Activated CD8-positive, alpha-beta T cell treated with anti-CD3 and anti-CD28 coated beads, Interleukin-2, amount 10 ng/mL, durations not matched to agents 7 days and 5 days (primary cell): ENCODE data around the gene NADK. TPM values are rescaled to one million over a fixed set of nuclear protein-coding genes. Genes with fewer than 3 reads are reported as not detected.
A peak's percentile ranks its signal among the peaks of the same experiment; 100 is the strongest.
"Not testable (repeated sequence)": the region's sequence is repeated elsewhere in the genome, so short reads cannot be mapped to it uniquely, and the experiment has no call there.

ENCODE experiments used
- ATAC-seq: fragments of 150-1000 bp; cut with Tn5 transposase; one replicate; pipeline ENCODE4 v1.10.0; 2021; ENCODE audit warnings: moderate library complexity
- CTCF ChIA-PET: fragments of 350-600 bp; sonication (Branson Sonifier 250); formaldehyde crosslinking; loops from one replicate; lab custom pipeline; 2021; ENCODE audit warnings: antibody characterized with exemption; lab: Charles Lee
- POLR2A ChIA-PET: fragments of 350-600 bp; sonication (Branson Sonifier 250); formaldehyde crosslinking; loops from one replicate; lab custom pipeline; 2021; ENCODE audit warnings: antibody characterized with exemption; lab: Charles Lee
- DNase-seq: peaks from one replicate; pipeline ENCODE4 v3.0.0-alpha.2; 2020
- H3K27ac Mint-ChIP-seq: one replicate; pipeline ENCODE4 v1.8.0; 2021; ENCODE audit warnings: mild to moderate bottlenecking, mixed read lengths
- H3K27me3 Mint-ChIP-seq: one replicate; pipeline ENCODE4 v1.8.0; 2021; ENCODE audit warnings: low read depth, mixed read lengths
- H3K36me3 Mint-ChIP-seq: one replicate; pipeline ENCODE4 v1.8.0; 2021; ENCODE audit warnings: low read depth, mixed read lengths
- H3K4me1 Mint-ChIP-seq: one replicate; pipeline ENCODE4 v1.8.0; 2021; ENCODE audit warnings: low read depth, mixed read lengths
- H3K4me3 Mint-ChIP-seq: one replicate; pipeline ENCODE4 v1.8.0; 2021; ENCODE audit warnings: mild to moderate bottlenecking, mixed read lengths
- H3K9me3 Mint-ChIP-seq: one replicate; pipeline ENCODE4 v1.8.0; 2022; ENCODE audit warnings: mixed read lengths; ENCODE audit not compliant: insufficient read depth
- total RNA-seq, 2 experiments: library from RNA; stranded (reverse); gene quantifications; one replicate each; pipeline ENCODE4 v1.2.3, GENCODE V29; 2021

Gene NADK
- total RNA-seq, 2 experiments from 2014 or later = 82.0 to 82.9 TPM

- no peaks in the 10 kb centered on the region for H3K27me3 Mint-ChIP-seq
- CTCF ChIA-PET = interaction anchor here (1.1 kb wide), 1 partner anchor 153 kb away, joined by 3 read pairs; no protein-coding TSS in a partner anchor
- peaks cover 3% of the 10 kb centered on the region for H3K4me1 Mint-ChIP-seq
- no peak for DNase-seq
- POLR2A ChIA-PET = no interaction called here
- peaks cover 18% of the 10 kb centered on the region for H3K36me3 Mint-ChIP-seq
- H3K9me3 Mint-ChIP-seq = no peaks in the 10 kb centered on the region
- no peak overlapping the region for H3K27ac Mint-ChIP-seq
- no peak for ATAC-seq
- no peak overlapping the region for H3K4me3 Mint-ChIP-seq
Measured at GRCh38 chr1:1752636-1753606, 25.3 kb downstream of the NADK start.

- ChIA-PET POLR2A (no interaction called here), CTCF (interaction anchor here (1.1 kb wide), 1 partner anchor 154 kb away, joined by 3 read pairs; no protein-coding TSS in a partner anchor)
- Mint-ChIP-seq H3K4me3 (no peak overlapping the region), H3K9me3 (no peaks in the 10 kb centered on the region), H3K27me3 (no peaks in the 10 kb centered on the region), H3K4me1 (peaks cover 3% of the 10 kb centered on the region), H3K27ac (no peak overlapping the region), H3K36me3 (peaks cover 16% of the 10 kb centered on the region)
- no peak for ATAC-seq
- DNase-seq = no peak
Measured at GRCh38 chr1:1752190-1752589, 26.1 kb downstream of the NADK start.

GRCh38 chr1:1749941-1750340, 28.3 kb downstream of the NADK start:
- H3K4me3 Mint-ChIP-seq, H3K27ac Mint-ChIP-seq, CTCF ChIA-PET, ATAC-seq, DNase-seq, H3K36me3 Mint-ChIP-seq, H3K4me1 Mint-ChIP-seq, POLR2A ChIA-PET, H3K9me3 Mint-ChIP-seq, H3K27me3 Mint-ChIP-seq: not testable (repeated sequence)

GRCh38 chr1:1748686-1749321, 29.5 kb downstream of the NADK start:
- ATAC-seq (no peak), DNase-seq (no peak)
- CTCF ChIA-PET = interaction anchor here (0.8 kb wide), 1 partner anchor 157 kb away, joined by 3 read pairs; no protein-coding TSS in a partner anchor
- Mint-ChIP-seq H3K4me3 (no peak overlapping the region), H3K9me3 (no peaks in the 10 kb centered on the region), H3K27me3 (no peaks in the 10 kb centered on the region), H3K4me1 (peaks cover 3% of the 10 kb centered on the region), H3K27ac (no peak overlapping the region), H3K36me3 (peaks cover 4% of the 10 kb centered on the region)
- POLR2A ChIA-PET = no interaction called here

GRCh38 chr1:1746566-1746909, 31.7 kb downstream of the NADK start:
- POLR2A ChIA-PET = interaction anchor here (0.6 kb wide), 1 partner anchor 37 kb away, joined by 3 read pairs; no protein-coding TSS in a partner anchor
- H3K4me1 Mint-ChIP-seq, H3K36me3 Mint-ChIP-seq, CTCF ChIA-PET, H3K9me3 Mint-ChIP-seq, DNase-seq, H3K27me3 Mint-ChIP-seq: not testable (repeated sequence)
- peak overlapping the region; percentile 69 for H3K4me3 Mint-ChIP-seq
- ATAC-seq = peak; percentile 82
- H3K27ac Mint-ChIP-seq = peak overlapping the region; percentile 86

- H3K4me1 Mint-ChIP-seq, H3K36me3 Mint-ChIP-seq, H3K27me3 Mint-ChIP-seq, CTCF ChIA-PET, H3K9me3 Mint-ChIP-seq: not testable (repeated sequence)
- ATAC-seq (peak; percentile 82), DNase-seq (peak; percentile 91)
- POLR2A ChIA-PET = interaction anchor here (0.6 kb wide), 1 partner anchor 38 kb away, joined by 3 read pairs; no protein-coding TSS in a partner anchor
- H3K4me3 Mint-ChIP-seq = peak overlapping the region; percentile 69
- peak overlapping the region; percentile 86 for H3K27ac Mint-ChIP-seq
Measured at GRCh38 chr1:1745651-1746565, 32.4 kb downstream of the NADK start.

- H3K4me3 Mint-ChIP-seq, POLR2A ChIA-PET, H3K27me3 Mint-ChIP-seq, H3K36me3 Mint-ChIP-seq, H3K27ac Mint-ChIP-seq, ATAC-seq, H3K4me1 Mint-ChIP-seq, CTCF ChIA-PET, DNase-seq, H3K9me3 Mint-ChIP-seq: not testable (repeated sequence)
Measured at GRCh38 chr1:1742529-1742928, 35.7 kb downstream of the NADK start.

GRCh38 chr1:1741013-1741412, 37.3 kb downstream of the NADK start:
- H3K27ac Mint-ChIP-seq, H3K9me3 Mint-ChIP-seq, POLR2A ChIA-PET, DNase-seq, H3K4me1 Mint-ChIP-seq, CTCF ChIA-PET, H3K4me3 Mint-ChIP-seq, H3K27me3 Mint-ChIP-seq, ATAC-seq, H3K36me3 Mint-ChIP-seq: not testable (repeated sequence)

GRCh38 chr1:1738799-1739337, 39.4 kb downstream of the NADK start:
- CTCF ChIA-PET, H3K9me3 Mint-ChIP-seq, H3K27ac Mint-ChIP-seq, H3K27me3 Mint-ChIP-seq, POLR2A ChIA-PET, H3K4me1 Mint-ChIP-seq, DNase-seq, H3K4me3 Mint-ChIP-seq: not testable (repeated sequence)
- peak; percentile 64 for ATAC-seq
- peaks cover 14% of the 10 kb centered on the region for H3K36me3 Mint-ChIP-seq

- CTCF ChIA-PET, ATAC-seq, H3K9me3 Mint-ChIP-seq, H3K4me3 Mint-ChIP-seq, H3K27me3 Mint-ChIP-seq, POLR2A ChIA-PET, H3K27ac Mint-ChIP-seq, DNase-seq, H3K4me1 Mint-ChIP-seq: not testable (repeated sequence)
- H3K36me3 Mint-ChIP-seq = peaks cover 14% of the 10 kb centered on the region
Measured at GRCh38 chr1:1737675-1738590, 40.3 kb downstream of the NADK start.
